Common myeloid progenitor, CD34-positive (primary cell): Measurements from ENCODE around the gene ACTL6B.

ENCODE experiments used
- CTCF ChIA-PET: fragments of 350-600 bp; sonication (Branson Sonifier 250); formaldehyde crosslinking; loops from one replicate; lab custom pipeline; 2021; ENCODE audit warnings: antibody characterized with exemption; lab: Charles Lee
- POLR2A ChIA-PET: fragments of 350-600 bp; sonication (Branson Sonifier 250); formaldehyde crosslinking; loops from one replicate; lab custom pipeline; 2021; ENCODE audit warnings: antibody characterized with exemption; lab: Charles Lee
- DNase-seq, 3 donors: peaks; one replicate each; pipeline versions ENCODE4 v3.0.0 to v3.0.0-alpha.2; 2013
- H3K27ac ChIP-seq, 2 experiments: 1 replicate in 1 of 2; 2 replicates in 1 of 2; pipeline ENCODE4 v1.7.0; 2013; ENCODE audit warnings: inconsistent platforms in 2 of 2, low read length in 2 of 2, mild to moderate bottlenecking in 2 of 2, low read depth in 1 of 2, moderate library complexity in 1 of 2; ENCODE audit not compliant: severe bottlenecking in 2 of 2, insufficient read depth in 1 of 2, poor library complexity in 1 of 2
- H3K27me3 ChIP-seq, 5 experiments: replicated peaks in 2 of 5; 1 replicate in 3 of 5; 2 replicates in 2 of 5; pipeline versions ENCODE4 v1.6.1 to v1.7.0; 2013; ENCODE audit warnings: low read length in 4 of 5, mild to moderate bottlenecking in 2 of 5, moderate library complexity in 2 of 5, inconsistent platforms in 1 of 5; ENCODE audit not compliant: insufficient read depth in 5 of 5, control insufficient read depth in 4 of 5
- H3K36me3 ChIP-seq, 4 experiments: 1 replicate in 2 of 4; 2 replicates in 2 of 4; pipeline versions ENCODE4 v1.6.1 to v1.7.0; 2013; ENCODE audit warnings: low read length in 3 of 4, control low read depth in 1 of 4, mild to moderate bottlenecking in 1 of 4; ENCODE audit not compliant: control insufficient read depth in 4 of 4, insufficient read depth in 4 of 4
- H3K4me1 ChIP-seq, 4 experiments: 1 replicate in 3 of 4; 2 replicates in 1 of 4; pipeline versions ENCODE4 v1.6.1 to v1.7.1; 2013; ENCODE audit warnings: low read length in 3 of 4, mild to moderate bottlenecking in 3 of 4, control low read depth in 1 of 4, inconsistent platforms in 1 of 4, moderate library complexity in 1 of 4; ENCODE audit not compliant: control insufficient read depth in 4 of 4, insufficient read depth in 4 of 4; ENCODE audit errors: control extremely low read depth in 1 of 4
- H3K4me3 ChIP-seq, 7 experiments: 1 replicate in 4 of 7; 2 replicates in 3 of 7; pipeline versions ENCODE4 v1.5.1 to v1.7.0; 2013; ENCODE audit warnings: mild to moderate bottlenecking in 7 of 7, low read length in 6 of 7, moderate library complexity in 6 of 7, inconsistent platforms in 2 of 7, low read depth in 2 of 7, control low read depth in 1 of 7; ENCODE audit not compliant: insufficient read depth in 4 of 7, control insufficient read depth in 1 of 7; ENCODE audit errors: extremely low read depth in 1 of 7
- H3K9me3 ChIP-seq, 5 experiments: 1 replicate in 4 of 5; 2 replicates in 1 of 5; pipeline versions ENCODE4 v1.6.1 to v1.7.1; 2013; ENCODE audit warnings: low read length in 4 of 5, mild to moderate bottlenecking in 2 of 5, inconsistent platforms in 1 of 5, low read depth in 1 of 5, moderate library complexity in 1 of 5; ENCODE audit not compliant: control insufficient read depth in 4 of 5, insufficient read depth in 2 of 5; ENCODE audit errors: control extremely low read depth in 1 of 5
- WGBS: methylation state at CpG from one replicate; pipeline ENCODE4 v1.1.5; 2013; ENCODE audit not compliant: insufficient coverage; 5-methylcytosine and 5-hydroxymethylcytosine counted together

ACTL6B gene

GRCh38 chr7:100680576-100681271 is 24.5 kb upstream of the ACTL6B start:
- Histone ChIP-seq H3K27ac (no peak overlapping the region), H3K4me1 (peaks cover 0 to 5% (median 2%) of the 10 kb centered on the region in 4 experiments), H3K4me3 (no peak overlapping the region), H3K36me3 (peaks cover 7 to 93% (median 68%) of the 10 kb centered on the region in 4 experiments), H3K9me3 (no peaks in the 10 kb centered on the region), H3K27me3 (no peaks in the 10 kb centered on the region)
- no peak for DNase-seq
- ChIA-PET POLR2A (interaction anchor here (0.6 to 1.2 kb wide), 2 partner anchors 63 to 241 kb away, joined by 3 to 5 read pairs; no protein-coding TSS in a partner anchor), CTCF (interaction anchor here (0.9 to 7.6 kb wide), 4 partner anchors 9 to 171 kb away, joined by 3 to 80 read pairs (median 4); partner anchors contain the start of gene GIGYF1)
- 94% methylated on average over 16 of the region's 18 CpGs for WGBS

GRCh38 chr7:100679927-100680575 is 23.8 kb upstream of the ACTL6B start:
- ChIA-PET POLR2A (interaction anchor here (0.6 to 1.2 kb wide), 3 partner anchors 9 to 241 kb away, joined by 3 to 5 read pairs (median 3); no protein-coding TSS in a partner anchor), CTCF (interaction anchor here (1.2 to 7.6 kb wide), 4 partner anchors 10 to 75 kb away, joined by 3 to 80 read pairs (median 4); partner anchors contain the start of gene GIGYF1)
- Histone ChIP-seq H3K27ac (no peak overlapping the region), H3K36me3 (peaks cover 2 to 86% (median 63%) of the 10 kb centered on the region in 4 experiments), H3K4me3 (no peak overlapping the region), H3K4me1 (peaks cover 0 to 8% (median 6%) of the 10 kb centered on the region in 4 experiments), H3K27me3 (no peaks in the 10 kb centered on the region), H3K9me3 (no peaks in the 10 kb centered on the region)
- WGBS = 91% methylated on average over 4 of the region's 13 CpGs
- DNase-seq = no peak

- H3K4me1 ChIP-seq = peaks cover 0 to 13% (median 10%) of the 10 kb centered on the region in 4 experiments
- peaks cover 0 to 79% (median 58%) of the 10 kb centered on the region in 4 experiments for H3K36me3 ChIP-seq
- no peak overlapping the region for H3K4me3 ChIP-seq
- 76% methylated on average over 4 of the region's 13 CpGs for WGBS
- no peaks in the 10 kb centered on the region for H3K27me3 ChIP-seq
- no peak for DNase-seq
- ChIA-PET CTCF (interaction anchor here (1.2 to 7.6 kb wide), 4 partner anchors 10 to 74 kb away, joined by 3 to 80 read pairs (median 4); partner anchors contain the start of gene GIGYF1), POLR2A (interaction anchor here (0.5 to 1.2 kb wide), 3 partner anchors 10 to 116 kb away, joined by 3 read pairs; no protein-coding TSS in a partner anchor)
- H3K27ac ChIP-seq = no peak overlapping the region
- no peaks in the 10 kb centered on the region for H3K9me3 ChIP-seq
Observed at GRCh38 chr7:100679129-100679926, 23.1 kb upstream of the ACTL6B start.

- no peak overlapping the region for H3K27ac ChIP-seq
- ChIA-PET CTCF (interaction anchor here (1.0 to 7.6 kb wide), 6 partner anchors 11 to 114 kb away, joined by 3 to 80 read pairs (median 4); partner anchors contain the start of genes FBXO24, GIGYF1 and MOSPD3), POLR2A (interaction anchor here (0.5 to 1.2 kb wide), 2 partner anchors 11 to 116 kb away, joined by 3 read pairs; no protein-coding TSS in a partner anchor)
- H3K36me3 ChIP-seq = peaks cover 0 to 70% (median 52%) of the 10 kb centered on the region in 4 experiments
- H3K9me3 ChIP-seq = no peaks in the 10 kb centered on the region
- no peak for DNase-seq
- 91% methylated on average over 29 of the region's 35 CpGs for WGBS
- peaks cover 0 to 14% (median 10%) of the 10 kb centered on the region in 4 experiments for H3K4me1 ChIP-seq
- no peak overlapping the region for H3K4me3 ChIP-seq
- no peaks in the 10 kb centered on the region for H3K27me3 ChIP-seq
Observed at GRCh38 chr7:100678291-100678984, 22.2 kb upstream of the ACTL6B start.

DNA sequence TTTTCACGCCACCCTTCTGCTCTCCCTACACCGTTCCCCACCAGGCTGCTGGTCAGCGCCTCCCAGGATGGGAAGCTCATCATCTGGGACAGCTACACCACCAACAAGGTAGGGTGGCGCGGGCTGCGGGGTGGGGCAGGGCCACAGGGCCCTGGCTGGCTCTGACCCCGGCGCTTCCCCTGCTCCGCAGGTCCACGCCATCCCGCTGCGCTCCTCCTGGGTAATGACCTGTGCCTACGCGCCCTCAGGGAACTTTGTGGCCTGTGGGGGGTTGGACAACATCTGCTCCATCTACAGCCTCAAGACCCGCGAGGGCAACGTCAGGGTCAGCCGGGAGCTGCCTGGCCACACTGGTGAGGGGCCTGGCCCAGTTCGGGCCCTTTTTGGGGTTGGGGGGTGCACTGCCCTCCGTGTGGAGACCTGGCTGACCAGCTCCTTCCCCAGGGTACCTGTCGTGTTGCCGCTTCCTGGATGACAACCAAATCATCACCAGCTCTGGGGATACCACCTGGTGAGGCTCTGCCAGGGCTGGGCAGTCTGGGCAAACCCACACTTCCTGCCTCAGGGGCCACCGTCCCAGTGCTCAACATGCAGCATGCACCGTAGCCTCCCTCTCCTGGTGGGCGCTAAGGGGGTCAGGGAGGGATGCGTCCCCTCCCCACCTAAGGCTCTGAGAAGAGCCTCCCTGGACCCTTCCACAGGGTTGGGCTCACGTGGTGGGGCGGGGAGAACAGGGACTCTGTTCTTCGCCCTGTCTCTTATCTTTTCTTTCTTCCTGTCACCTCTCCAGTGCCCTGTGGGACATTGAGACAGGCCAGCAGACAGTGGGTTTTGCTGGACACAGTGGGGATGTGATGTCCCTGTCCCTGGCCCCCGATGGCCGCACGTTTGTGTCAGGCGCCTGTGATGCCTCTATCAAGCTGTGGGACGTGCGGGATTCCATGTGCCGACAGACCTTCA is 21.3 kb upstream of the ACTL6B start:
- Histone ChIP-seq H3K4me1 (peaks cover 0 to 18% (median 13%) of the 10 kb centered on the region in 4 experiments), H3K9me3 (no peaks in the 10 kb centered on the region), H3K27me3 (no peaks in the 10 kb centered on the region), H3K4me3 (no peak overlapping the region), H3K36me3 (peaks cover 0 to 61% (median 47%) of the 10 kb centered on the region in 4 experiments), H3K27ac (peak overlapping the region in 1 of 2 experiments; percentile 5)
- WGBS = 92% methylated on average over 30 of the region's 36 CpGs
- CTCF ChIA-PET = interaction anchor here (0.9 to 7.6 kb wide), 9 partner anchors 12 to 113 kb away, joined by 3 to 80 read pairs (median 4); partner anchors contain the start of genes FBXO24, GIGYF1 and MOSPD3
- POLR2A ChIA-PET = interaction anchor here (0.6 kb wide), 1 partner anchor 187 kb away, joined by 4 read pairs; no protein-coding TSS in a partner anchor
- no peak for DNase-seq
